ENCODE results near the gene CDIP1. TPM values are rescaled to one million over a fixed set of nuclear protein-coding genes. Genes with fewer than 3 reads are reported as not detected.

CDIP1 gene
- total RNA-seq, 3 donors from 2014 or later, result 16.9 to 23.5 (median 19.6) TPM

DNA sequence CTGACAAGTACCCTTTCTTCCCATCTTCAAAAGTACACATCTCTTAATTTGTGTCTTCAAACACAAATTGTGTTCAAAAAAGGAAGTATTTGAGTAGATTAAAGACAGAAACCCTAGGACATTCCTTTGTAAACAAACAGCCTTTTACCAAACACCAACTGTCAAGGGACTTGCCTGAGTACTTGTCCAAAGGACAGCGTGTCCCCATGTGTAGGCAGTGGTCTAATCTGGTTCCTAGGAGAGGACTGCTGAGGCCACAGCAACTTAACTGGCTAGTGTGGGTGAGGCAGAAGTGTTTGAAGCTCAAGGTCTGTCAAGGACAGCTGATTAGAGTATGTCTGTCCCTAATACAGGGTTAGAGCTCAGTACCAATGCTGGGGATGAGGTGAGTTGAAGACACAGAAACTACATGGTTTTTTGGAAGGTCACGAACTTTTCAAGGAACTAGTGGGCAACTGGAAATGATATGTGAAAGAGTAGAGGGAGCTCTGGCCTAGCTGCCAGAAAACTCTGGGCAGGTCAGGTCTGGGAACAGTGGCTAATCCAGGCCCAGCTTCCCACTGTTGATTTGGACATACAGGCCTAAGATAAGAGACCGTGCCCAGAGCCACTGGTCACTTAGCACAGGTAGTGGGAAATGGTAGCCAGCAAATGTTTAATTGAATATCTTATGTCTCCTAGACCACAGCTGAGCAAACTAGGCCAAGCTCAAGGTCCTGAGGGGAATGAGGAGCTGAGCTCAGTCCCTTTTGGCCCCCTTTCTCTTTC lies 52.3 kb downstream of the CDIP1 start:
- TF ChIP-seq, protein P1, sequence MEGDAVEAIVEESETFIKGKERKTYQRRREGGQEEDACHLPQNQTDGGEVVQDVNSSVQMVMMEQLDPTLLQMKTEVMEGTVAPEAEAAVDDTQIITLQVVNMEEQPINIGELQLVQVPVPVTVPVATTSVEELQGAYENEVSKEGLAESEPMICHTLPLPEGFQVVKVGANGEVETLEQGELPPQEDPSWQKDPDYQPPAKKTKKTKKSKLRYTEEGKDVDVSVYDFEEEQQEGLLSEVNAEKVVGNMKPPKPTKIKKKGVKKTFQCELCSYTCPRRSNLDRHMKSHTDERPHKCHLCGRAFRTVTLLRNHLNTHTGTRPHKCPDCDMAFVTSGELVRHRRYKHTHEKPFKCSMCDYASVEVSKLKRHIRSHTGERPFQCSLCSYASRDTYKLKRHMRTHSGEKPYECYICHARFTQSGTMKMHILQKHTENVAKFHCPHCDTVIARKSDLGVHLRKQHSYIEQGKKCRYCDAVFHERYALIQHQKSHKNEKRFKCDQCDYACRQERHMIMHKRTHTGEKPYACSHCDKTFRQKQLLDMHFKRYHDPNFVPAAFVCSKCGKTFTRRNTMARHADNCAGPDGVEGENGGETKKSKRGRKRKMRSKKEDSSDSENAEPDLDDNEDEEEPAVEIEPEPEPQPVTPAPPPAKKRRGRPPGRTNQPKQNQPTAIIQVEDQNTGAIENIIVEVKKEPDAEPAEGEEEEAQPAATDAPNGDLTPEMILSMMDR (IDR thresholded peaks at IDR 0.05), result no peak
- Histone ChIP-seq H3K4me3 (no peak overlapping the region), H3K9me3 (no peaks in the 10 kb centered on the region), H3K4me1 (ENCODE audit: low read depth) (peaks cover 2% of the 10 kb centered on the region), H3K36me3 (ENCODE audit: low read depth) (no peaks in the 10 kb centered on the region)
- no peak for DNase-seq
- ATAC-seq, result no peak
- intact Hi-C loops (cut with DNase I, micrococcal nuclease), result no loop called here

DNA sequence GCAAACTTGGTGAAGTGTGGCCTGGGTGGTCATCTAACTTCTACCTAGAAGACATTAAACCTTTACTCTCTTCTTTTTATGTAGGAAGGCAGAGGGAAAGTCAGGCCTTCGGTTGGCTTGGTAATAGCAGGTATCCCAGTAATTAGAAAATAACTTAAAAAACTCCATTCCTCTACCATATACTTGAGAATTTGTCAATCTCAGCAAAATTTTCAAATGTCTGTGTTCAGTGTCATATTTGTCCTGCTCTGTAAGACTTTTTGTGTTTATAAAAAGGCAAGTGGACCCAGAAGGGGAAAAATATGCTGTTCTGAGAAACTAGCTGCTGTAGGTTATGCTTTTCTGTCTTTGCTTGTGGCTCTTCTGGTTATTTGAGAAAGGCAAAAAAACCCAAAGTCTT lies 56.6 kb downstream of the CDIP1 start:
- TF ChIP-seq, protein P1 (IDR thresholded peaks at IDR 0.05), result no peak
- H3K4me1 ChIP-seq (ENCODE audit: low read depth), result peaks cover 10% of the 10 kb centered on the region
- intact Hi-C loops (cut with DNase I, micrococcal nuclease), result no loop called here
- no peak overlapping the region for H3K4me3 ChIP-seq
- H3K9me3 ChIP-seq, result no peaks in the 10 kb centered on the region
- H3K36me3 ChIP-seq (ENCODE audit: low read depth), result no peaks in the 10 kb centered on the region
- no peak for ATAC-seq
- no peak for DNase-seq

DNA sequence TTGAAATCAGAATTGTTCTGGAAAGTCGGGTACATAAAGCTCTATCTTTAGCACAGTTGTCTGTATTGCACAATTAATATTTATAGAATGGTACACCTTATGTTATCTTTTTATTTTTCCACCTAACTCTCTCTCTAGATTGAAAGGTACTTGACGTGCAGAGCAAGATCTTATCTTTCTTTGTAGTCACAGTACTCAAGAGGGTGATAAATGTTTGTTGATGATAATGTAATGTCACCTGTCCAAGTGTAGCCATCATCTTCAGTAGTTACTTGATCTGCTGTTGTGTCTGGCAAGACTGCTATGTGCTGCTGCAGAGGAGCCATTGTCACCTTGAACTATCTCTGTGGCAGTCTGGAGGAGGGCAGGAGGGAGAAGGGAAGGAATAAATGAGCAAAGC lies 57.0 kb downstream of the CDIP1 start:
- no peak overlapping the region for H3K4me3 ChIP-seq
- no peaks in the 10 kb centered on the region for H3K36me3 ChIP-seq (ENCODE audit: low read depth)
- intact Hi-C loops (cut with DNase I, micrococcal nuclease), result no loop called here
- TF ChIP-seq, protein P1 (IDR thresholded peaks at IDR 0.05), result no peak
- ATAC-seq (no peak), DNase-seq (no peak)
- H3K9me3 ChIP-seq, result no peaks in the 10 kb centered on the region
- H3K4me1 ChIP-seq (ENCODE audit: low read depth), result peaks cover 9% of the 10 kb centered on the region

DNA sequence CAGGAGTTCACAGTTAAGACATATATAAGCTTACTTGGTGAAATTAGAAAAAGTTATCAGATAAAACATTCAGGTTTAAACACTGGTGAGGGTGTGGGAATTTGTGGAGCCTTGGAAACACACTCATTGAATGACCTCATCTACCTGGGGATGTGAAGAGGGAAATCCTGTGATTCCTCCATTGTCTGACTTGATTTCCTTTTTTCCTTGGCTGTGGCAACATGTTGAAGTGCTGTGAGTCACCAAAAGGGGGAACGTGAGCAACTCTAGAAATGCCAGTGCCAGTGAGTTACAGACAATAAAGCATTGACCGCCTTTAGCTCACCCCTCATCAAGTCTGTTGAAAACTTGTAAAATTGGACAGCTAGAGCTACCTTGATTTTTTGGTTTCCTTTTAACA lies 60.6 kb downstream of the CDIP1 start:
- H3K36me3 ChIP-seq (ENCODE audit: low read depth), result no peaks in the 10 kb centered on the region
- peaks cover 14% of the 10 kb centered on the region for H3K4me1 ChIP-seq (ENCODE audit: low read depth)
- DNase-seq, result no peak
- ATAC-seq, result no peak
- intact Hi-C loops (cut with DNase I, micrococcal nuclease), result no loop called here
- TF ChIP-seq, protein P1 (IDR thresholded peaks at IDR 0.05), result no peak
- no peaks in the 10 kb centered on the region for H3K9me3 ChIP-seq
- no peak overlapping the region for H3K4me3 ChIP-seq

DNA sequence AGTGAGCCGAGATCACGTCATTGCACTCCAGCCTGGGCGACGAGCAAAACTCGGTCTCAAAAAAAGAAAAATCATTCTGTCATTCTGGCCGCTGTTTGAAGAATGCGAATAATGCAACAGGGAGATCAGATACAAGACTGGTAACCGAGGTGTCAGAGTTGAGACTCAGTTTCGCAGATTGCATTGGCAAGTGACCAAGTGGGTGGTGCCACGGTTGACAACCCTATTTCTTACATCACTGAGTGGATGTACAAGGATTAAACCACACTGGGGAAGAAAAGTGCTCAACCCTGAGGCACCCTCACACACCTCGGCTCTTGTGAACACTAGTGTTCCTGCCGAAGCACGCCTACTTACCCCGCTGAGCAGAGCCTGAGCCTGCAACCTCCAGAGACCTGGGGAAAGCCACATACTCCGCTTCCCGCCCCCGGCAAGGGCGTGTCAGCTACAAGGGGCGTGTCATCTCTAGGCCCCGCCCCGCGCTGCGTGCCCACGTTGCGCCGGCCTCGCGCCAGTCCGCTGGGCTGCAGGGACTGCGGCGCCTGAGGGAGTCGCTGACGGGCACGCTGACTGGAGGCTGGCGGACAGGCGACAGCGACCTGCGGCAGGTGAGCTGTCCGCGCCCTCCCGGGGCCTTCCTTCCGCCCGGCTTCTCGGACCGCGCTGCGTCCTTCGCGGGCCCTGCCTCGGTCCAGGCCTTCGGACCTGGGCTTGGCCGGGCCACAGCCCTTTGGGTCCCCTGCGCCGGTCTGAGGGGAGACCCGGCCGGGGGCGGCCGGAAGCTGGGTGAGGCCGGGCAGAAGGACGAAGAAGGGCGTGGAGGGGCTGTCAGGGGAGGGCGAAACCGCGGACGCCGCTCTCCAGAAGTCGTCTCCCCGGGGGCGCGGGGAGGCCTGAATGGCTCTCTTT lies 62.4 kb downstream of the CDIP1 start, which contains the start of gene HMOX2:
TSS of gene HMOX2 (plus strand) at position 519 of the 909 bp plus-strand sequence. CDS start 29,127 bp downstream, outside the sequence.
- ATAC-seq (peak; percentile 96), DNase-seq (peak; percentile 95 to 98 (median 96))
- Histone ChIP-seq H3K9me3 (no peaks in the 10 kb centered on the region), H3K36me3 (ENCODE audit: low read depth) (no peaks in the 10 kb centered on the region), H3K4me3 (peak within 1 kb of the TSS; percentile 69), H3K4me1 (ENCODE audit: low read depth) (peaks cover 14% of the 10 kb centered on the region)
- intact Hi-C loops (cut with DNase I, micrococcal nuclease), result no loop called here
- TF ChIP-seq, protein P1 (IDR thresholded peaks at IDR 0.05), result peak; percentile 54
